Germinal center (tissue), 1 donor: ENCODE results near the gene TULP4.
A peak's percentile ranks its signal among the peaks of the same experiment; 100 is the strongest.

Experiments
- DNase-seq: peaks from one replicate; pipeline ENCODE4 v3.0.0; 2012; ENCODE audit warnings: mixed read lengths, low spot score

Gene TULP4

DNA sequence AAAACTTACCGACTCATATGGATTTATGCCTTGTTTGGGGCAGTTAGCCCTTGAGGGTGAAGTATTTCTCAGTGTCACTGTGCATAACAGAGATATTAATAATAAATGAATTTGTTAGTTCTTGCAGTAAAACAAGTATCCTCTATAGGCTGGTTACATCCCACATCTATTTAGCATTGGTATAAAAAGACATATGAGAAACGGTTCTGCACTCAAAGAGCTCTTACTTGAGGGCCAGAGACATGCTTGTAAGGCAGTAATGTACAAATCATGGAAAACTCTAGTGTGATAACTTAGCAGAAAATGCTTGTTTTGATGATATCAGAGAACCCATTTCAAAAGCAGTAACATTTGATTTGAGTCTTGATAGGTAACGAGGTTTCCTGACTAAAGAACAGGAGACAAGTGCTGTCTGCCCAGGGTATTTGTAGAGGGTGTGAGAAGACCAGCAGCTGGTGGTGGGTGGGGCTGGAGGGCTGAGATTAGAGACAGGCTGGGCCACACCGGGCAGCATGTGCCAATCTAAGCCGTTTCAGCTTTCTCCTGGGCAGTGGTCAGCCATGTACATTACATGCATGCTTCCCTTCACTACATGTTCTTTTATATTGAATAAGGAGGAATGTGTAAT is 46.3 kb downstream of the TULP4 start:
- no peak for DNase-seq

DNA sequence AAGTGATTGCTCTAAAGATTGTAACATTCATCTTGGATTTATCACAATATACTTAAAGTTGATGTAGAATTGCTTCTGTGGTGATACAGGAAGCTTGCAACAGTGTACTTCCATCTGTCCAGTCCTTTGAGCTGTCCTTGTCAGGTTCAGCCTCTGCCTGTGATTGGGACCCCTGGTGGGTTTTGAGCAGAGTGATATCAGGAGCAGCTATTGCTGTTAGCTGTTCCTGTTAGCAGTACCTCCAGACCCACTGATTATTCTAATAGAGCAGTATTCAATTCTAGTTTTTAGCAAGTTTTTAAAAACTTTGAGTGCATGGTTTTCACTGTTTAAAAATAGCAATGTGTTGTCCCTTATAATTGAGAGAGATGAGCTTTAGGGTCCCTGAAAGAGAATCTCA is 48.8 kb downstream of the TULP4 start:
- no peak for DNase-seq

DNA sequence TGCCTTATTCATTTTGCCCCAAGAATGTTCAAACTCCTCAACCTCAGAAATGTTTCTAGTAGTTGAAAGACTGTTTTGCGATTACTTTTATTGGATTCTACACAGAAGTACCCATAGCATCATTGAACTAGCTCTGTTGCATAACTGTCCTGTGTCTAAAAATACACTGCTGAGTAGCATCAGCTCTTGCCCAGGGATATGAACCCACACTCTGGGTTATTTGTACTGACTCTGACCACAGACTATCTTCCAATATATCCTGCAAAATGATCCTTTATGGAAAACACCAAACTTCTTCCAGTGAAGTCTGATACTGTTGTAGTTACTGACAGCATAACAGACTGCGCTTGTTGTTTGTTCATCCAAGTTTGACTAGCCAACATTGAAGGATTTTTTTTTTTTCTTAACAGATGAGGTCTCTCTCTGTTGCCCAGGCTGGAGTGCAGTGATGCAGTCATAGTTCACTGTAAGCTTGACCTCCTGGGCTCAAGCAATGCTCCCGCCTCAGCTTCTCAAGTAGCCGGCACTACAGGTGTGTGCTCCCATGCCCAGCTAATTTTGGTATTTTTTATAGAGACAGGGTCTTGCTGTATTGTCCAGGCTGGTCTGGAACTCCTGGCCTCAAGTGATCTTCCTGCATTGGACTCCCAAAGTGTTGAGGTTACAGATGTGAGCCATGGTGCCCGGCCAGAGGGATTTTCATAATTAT is 49.9 kb downstream of the TULP4 start:
- no peak for DNase-seq

DNA sequence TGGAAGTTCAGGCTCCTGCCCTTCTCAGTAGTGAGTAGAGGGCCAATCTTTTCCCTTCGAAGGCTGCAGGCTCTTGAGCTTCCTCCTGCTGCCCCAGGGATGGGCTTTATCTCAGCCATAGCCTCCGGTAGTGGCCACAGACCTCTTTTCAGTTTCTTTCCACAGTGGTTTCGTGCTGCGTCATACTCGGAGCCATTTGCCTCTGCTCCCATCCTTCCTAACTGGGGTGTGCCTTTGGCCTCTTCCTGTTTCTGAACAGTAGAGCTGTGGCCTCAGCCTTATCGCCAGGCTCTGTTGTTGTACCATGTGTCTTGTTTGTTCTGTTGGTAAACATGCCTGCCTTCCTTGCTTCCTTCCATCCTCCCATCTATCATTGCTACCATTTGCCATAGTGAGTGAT is 54.1 kb downstream of the TULP4 start:
- DNase-seq, result no peak

DNA sequence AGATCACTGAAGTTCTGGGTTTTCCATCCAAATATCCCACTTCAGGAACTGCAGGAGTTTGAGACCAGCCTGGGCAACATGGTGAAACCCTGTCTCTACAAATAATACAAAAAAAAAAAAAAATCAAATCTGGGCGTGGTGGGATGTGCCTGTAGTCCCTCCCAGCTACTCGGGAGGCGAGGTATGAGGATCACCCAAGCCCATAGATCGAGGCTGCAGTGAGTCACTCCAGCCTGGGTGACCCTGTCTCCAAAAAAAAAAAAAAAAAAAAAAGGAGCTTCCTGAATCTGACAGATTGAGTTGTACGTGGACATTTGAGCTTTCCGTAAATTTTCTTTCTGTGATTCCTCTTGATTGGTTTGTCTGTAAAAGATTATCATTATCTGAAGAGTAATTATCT is 55.6 kb downstream of the TULP4 start:
- no peak for DNase-seq

DNA sequence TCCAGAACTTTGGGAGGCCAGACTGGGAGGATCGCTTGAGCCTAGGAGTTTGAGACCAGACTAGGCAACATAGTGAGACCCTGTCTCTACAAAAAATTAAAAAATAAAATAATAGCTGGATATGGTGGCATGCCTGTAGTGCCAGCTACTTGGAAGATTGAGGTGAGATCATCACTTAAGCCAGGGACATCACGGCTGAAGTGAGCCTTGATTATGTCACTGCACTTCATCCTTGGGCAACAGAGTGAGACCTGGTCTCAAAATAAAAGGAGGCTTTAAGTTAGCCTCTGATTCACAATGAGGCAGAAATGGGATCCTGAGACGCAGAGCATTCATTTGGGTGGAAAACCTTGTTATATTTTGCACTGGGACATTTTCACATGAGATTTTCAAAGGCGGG is 57.0 kb downstream of the TULP4 start:
- DNase-seq, result no peak

DNA sequence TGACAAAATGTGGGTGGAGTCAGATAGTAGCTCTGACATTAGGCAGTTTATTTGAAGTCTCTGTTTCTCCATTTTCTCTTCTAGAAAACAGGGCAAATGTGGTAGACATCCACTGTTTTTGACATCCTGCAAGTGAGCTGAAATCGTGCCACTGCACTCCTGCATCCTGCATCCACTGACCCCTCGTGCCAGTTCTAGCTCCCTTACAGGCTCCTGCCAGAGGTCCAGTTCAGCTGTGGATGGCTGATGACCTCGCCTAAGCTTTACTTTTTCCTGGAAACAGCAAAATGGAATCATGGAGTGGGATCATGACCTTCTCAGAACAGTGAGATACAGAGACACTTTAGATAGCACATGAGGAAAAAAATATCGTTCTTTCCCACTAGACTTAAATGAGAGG is 58.5 kb downstream of the TULP4 start:
- no peak for DNase-seq

DNA sequence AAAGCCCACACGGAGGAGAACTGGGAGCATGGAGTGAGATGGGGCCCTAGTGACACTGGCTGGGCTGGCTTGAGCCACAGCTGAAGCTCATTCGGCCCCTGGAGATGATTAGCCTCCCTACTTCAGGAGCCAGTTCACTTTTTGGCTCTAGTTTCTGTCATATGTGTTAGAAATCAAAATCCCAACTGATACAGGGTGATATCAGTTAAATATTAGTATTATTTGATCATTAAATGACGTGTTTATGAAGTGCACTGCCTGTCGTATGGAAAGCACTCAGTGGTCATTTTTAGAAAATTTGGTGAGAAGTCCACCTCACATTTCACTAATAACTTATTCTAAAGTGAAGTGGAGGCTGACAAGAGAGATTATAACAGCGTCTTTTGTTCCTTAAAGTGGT is 59.0 kb downstream of the TULP4 start:
- DNase-seq, result no peak

DNA sequence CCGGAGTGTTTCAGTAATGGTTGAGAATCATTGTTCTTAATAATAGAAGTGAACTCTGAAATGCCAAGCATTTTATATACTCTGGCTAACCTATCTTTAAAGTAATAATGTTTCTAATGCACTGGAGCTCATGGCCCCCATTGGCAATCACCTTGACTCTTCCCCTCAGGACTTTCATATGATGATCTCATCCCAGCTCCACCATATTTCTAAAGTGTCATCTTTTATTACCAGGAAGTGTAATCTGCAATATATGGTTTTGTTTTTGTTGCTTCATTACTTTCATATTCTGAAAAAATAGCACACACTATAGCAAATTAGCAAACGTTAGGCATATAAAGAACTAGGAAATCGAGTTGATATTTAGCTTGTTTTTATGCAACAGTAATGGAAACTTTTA is 60.3 kb downstream of the TULP4 start:
- DNase-seq, result no peak

DNA sequence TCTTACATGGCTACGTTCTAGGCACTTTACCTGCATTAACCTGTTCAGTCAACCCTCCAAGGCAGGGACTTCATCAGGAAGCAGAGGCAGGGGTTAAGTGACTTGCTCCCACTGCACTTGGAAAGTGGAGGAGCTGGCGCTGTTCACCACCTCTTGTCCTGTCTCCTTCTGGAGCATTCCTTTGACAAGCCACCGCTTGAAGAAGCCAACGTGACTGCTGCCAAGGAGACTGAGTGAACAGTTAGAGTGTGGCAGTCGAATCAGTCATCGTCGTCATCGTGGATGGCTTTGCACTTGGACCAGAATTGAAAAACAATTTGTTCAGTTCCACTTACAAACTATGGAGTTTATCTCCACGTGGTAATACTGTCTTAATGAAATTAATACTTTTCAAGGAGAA is 60.9 kb downstream of the TULP4 start:
- DNase-seq, result no peak

DNA sequence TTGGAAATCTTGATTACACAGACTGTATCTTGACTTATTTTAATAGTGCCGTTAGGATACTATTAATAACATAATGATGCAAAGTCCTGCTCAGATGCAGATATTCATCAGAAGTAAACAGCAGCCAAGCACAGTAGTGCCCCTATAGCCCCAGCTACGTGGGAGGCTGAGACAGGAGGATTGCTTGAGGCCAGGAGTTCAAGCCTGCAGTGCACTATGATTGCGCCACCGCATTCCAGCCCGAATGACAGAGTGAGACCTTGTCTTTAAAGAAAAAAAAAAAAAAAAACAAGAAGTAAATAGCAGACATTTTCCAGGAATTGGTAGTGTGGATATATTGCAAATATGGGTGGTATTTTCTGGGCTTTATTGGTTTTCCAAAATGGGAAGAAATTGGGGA is 61.8 kb downstream of the TULP4 start:
- DNase-seq, result no peak

DNA sequence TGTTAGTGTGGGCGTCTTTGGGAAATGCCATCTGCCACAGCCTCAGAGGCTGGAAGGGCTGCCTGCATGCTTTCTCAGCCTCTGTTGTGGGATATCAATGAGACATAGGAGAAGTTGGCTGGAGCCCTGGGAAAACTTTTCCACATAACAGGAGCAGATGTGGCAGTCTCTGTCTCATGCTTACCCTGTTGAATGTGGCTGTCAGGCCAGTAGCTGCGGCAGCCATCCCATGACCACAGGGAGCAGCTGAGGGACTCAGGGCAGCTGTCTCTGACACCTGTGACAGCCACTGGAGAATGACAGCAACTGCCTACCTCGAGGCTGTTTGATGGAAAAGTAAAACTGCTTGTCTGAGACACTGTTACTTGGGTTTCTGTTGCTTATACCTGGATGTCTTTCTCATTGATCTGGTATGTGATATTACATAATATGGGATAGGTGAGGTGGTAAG is 64.4 kb downstream of the TULP4 start:
- no peak for DNase-seq

DNA sequence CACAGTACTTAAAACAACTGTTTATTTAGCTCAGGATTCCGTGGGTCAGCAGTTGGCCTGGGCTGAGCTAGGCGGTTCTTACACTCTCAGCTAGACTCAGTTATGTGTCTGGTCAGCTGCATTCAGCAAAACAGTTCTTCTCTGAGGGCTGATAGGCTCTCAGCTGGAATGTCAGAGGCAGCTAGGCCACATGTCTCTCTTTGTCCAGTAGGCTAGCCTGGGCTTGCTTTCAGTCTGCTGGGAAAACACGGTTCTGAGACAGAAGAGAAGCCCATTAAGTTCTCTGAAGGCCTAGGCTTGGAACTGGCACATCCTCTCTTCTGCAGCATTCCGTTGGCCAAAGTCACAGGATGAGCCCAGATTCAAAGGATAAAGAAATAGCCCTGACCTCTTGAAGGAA is 65.6 kb downstream of the TULP4 start:
- no peak for DNase-seq

DNA sequence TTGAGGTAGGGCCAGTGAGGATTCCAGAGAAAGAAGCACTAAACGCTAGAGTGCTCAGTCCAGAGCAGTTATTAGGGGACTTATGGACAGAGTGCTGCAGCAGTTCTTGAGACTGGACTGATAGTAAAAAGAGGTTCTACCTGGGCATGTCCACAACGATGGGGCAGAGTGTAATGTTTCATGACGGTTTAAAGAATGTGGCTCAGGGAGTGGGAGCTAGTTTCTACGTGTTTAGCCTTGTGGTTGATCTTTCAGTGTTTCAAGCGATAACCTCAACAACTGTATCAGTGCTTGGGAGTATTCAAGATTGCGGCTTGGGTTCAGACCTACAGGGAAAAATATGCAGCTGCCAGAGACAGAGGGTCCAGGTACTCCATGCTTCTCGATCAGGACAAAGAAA is 67.1 kb downstream of the TULP4 start:
- no peak for DNase-seq

DNA sequence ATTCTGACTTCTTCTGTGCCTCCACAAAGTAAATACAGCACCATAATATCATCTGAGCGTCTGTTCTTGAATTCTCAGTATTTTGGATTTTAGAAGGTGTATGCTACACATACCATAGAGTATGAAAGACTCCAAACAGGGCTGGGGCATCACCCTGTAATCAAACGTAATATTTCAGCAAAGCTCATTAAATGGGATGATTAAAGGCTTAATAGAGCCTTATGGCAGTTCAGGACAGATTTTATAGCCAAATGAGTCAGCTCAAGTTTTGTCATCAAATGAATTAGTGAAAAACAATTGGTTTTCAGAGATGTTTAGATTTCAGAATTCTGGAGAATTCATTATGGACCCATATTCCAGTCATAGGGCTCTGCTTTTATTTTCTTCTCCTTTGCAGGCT is 68.9 kb downstream of the TULP4 start:
- DNase-seq, result no peak

DNA sequence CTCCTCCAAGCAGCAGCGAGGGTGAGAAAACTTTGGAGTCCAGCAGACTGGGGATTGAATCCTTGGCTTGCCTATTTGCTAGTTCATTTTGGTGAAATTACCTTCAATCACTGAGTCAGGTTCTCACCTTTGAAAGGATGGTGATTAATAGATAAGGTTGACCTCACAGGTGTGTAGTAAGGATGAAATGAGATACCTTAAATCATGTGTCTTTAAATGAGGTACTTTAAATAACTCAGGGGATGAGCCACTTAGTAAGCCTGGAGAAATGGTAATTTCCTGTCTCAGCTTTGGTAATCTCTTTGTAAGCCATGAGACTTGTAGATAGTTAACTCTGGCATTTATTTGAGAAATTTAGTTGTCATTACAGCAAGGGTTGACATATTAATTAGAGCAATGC is 70.2 kb downstream of the TULP4 start:
- no peak for DNase-seq

DNA sequence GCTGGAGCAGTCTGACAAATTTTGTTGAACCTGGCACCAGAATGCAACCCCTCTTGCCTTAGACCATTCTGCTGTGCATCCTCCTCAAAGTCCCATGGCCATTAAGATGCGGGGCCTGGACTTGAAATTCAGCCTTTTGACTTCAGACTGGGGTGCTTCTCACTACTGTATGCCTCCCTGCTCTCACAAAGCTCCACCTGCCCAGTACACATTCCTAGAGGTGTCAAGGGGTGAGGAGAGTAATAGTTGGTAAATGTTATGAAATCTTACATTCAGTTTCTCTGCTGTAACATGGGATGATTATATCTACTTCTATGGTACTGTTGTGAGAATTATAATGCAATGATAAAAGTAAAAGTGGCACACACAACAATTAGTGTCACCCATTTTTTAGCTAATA is 70.8 kb downstream of the TULP4 start:
- no peak for DNase-seq

DNA sequence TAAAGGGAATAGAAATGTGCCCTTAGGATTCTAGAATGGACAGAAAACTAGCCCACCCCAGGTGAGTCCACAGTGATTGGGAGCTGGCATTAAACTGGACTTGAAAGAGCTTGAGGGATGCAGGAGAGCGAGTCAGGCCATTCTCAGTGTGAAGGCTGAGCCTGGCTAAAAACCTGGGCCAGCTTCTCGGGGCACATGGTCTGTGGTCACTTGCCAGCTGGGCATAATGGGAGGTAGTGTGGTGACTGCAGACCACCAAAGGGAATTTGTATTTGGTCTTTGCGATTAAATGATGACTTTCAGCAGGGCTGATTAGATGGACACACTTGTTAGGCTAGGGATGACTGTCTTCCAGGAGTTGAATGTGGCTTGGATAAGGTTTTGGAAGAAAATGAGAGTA is 71.3 kb downstream of the TULP4 start:
- DNase-seq, result no peak

DNA sequence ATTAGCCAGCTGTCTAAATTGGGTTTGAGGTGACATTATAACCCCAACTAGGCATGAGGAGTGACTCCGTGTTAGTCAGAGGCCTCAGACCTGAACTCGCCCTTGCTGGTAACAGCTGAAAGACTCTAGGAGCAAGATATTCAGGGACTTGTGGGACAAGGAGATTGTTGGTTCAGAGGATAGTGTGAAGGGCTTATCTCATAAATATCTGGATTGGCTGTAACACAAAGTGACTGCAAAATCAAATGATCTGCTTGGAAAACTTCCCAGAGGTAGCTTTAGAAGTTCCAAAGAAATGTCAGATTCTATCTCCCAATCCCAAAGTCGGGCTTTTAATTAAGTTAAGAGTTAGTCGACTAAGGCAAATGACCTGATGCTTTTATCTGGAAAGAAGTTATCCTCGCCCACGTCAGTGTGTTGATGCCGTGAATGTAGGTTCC is 72.4 kb downstream of the TULP4 start:
- DNase-seq, result no peak

DNA sequence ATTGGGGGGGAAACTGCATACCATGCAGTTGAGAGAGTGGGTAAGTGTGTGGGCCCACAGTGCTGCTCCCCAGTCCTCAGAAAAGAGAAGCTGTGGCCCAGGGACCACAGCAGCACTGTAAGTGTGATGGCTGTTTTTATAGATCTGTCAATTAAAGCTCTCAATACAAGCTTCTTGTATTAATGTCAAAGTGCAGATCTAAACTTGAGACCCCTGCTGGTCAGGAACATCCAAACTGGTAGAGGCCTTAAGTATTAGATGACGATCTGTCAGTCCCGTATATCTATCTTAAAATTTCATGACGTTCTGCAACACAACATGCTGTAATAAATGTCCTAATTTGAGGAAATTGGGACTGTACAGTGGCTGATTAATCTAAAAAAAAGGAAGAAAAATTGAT is 74.8 kb downstream of the TULP4 start:
- peak; percentile 32 for DNase-seq

DNA sequence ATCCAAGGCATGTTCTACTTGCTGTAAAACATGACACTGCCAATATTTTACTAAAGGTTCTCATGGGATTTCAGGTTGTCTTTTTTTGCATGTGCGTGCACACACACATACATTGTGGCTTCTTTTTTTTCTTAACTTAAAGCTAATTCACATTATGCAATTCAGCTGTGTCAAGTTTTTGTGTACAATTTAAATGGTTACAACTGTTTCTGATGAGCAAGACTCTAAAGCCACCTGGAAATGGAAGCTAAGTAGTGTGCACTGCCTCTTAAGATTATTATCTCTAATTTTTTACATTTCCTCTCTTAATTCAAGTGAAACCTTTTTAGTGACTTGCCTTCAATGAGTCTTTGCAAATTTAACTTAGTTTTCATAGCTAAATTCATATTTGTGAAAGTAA is 75.3 kb downstream of the TULP4 start:
- DNase-seq, result no peak

DNA sequence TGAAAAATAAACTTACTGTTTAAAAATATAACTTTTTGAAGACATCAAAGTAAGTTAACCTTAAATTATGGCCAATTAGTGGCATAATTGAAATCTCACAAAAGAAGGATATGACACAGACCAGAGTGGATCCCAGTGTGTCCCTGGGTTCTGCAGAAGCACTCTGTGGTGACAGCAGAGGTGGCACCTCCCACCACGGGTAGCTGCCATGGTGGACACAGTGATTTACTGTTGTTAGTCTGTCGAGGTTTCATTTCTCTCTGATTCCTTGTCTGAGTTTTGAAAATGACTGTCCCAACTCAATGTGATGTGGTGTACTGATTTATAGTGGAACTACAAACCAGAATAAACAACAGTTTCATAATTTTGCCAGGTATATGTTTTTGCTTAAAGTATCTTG is 76.5 kb downstream of the TULP4 start:
- DNase-seq, result no peak

DNA sequence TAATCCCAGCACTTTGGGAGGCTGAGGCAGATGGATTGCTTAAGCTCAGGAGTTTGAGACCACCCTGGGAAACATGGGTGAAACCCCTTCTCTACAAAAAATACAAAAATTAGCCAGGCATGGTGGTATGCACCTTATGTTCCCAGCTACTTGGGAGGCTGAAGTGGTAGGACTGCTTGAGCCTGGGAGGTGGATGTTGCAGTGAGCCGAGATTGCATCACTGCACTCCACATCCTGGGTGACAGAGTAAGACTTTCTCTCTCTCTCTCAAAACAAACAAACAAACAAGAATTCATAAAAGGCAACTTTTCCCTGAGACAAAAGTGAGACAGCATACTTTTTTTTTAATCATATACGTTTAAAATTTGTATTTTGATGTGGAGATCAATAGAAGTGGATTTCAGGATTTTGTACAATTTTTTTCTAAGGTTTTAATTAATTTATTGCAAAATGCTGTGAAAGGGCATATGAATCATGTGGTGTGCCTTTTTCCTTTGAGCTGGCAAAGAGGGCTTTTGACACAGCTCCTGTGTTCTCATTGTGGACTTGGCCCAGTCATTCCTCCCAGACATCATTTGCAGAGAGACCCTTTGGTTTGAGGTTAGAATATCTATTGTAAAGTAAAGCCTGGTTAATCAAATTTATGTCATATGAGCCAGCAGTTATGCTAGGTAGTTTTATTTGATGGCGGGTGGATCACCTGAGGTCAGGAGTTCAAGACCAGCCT is 77.1 kb downstream of the TULP4 start:
- DNase-seq, result no peak
